ENCODE results near the gene IER5L.
"Not testable (repeated sequence)": the region's sequence is repeated elsewhere in the genome, so short reads cannot be mapped to it uniquely, and the experiment has no call there.

The IER5L gene

GRCh38 chr9:129138144-129138462 lies 40.0 kb downstream of the IER5L start:
- no peak for DNase-seq

GRCh38 chr9:129137292-129138143 lies 40.5 kb downstream of the IER5L start:
- DNase-seq: no peak

- no peak for DNase-seq
Measured at GRCh38 chr9:129136446-129137035, 41.5 kb downstream of the IER5L start.

- no peak for DNase-seq
Measured at GRCh38 chr9:129135476-129135875, 42.6 kb downstream of the IER5L start.

- DNase-seq: no peak
Measured at GRCh38 chr9:129133082-129133481, 45.0 kb downstream of the IER5L start.

GRCh38 chr9:129131300-129132145 lies 46.5 kb downstream of the IER5L start:
- peak; percentile 87 for DNase-seq

- no peak for DNase-seq
Measured at GRCh38 chr9:129130791-129131190, 47.3 kb downstream of the IER5L start.

- not testable (repeated sequence) for DNase-seq
Measured at GRCh38 chr9:129130271-129130670, 47.8 kb downstream of the IER5L start.

- DNase-seq: no peak
Measured at GRCh38 chr9:129128689-129129088, 49.4 kb downstream of the IER5L start.

- no peak for DNase-seq
Measured at GRCh38 chr9:129126749-129127618, 51.1 kb downstream of the IER5L start.
